Activated gamma-delta T cell (primary cell): Measurements from ENCODE around the gene AP5Z1.

Experiments used
- DNase-seq: peaks from one replicate; lab custom pipeline; 2025; lab: John Stamatoyannopoulos, UW

The AP5Z1 gene

GRCh38 chr7:4840079-4840501, 64.7 kb downstream of the AP5Z1 start:
- DNase-seq: no peak
